ENCODE data around the gene NR4A1.

NR4A1 gene

DNA sequence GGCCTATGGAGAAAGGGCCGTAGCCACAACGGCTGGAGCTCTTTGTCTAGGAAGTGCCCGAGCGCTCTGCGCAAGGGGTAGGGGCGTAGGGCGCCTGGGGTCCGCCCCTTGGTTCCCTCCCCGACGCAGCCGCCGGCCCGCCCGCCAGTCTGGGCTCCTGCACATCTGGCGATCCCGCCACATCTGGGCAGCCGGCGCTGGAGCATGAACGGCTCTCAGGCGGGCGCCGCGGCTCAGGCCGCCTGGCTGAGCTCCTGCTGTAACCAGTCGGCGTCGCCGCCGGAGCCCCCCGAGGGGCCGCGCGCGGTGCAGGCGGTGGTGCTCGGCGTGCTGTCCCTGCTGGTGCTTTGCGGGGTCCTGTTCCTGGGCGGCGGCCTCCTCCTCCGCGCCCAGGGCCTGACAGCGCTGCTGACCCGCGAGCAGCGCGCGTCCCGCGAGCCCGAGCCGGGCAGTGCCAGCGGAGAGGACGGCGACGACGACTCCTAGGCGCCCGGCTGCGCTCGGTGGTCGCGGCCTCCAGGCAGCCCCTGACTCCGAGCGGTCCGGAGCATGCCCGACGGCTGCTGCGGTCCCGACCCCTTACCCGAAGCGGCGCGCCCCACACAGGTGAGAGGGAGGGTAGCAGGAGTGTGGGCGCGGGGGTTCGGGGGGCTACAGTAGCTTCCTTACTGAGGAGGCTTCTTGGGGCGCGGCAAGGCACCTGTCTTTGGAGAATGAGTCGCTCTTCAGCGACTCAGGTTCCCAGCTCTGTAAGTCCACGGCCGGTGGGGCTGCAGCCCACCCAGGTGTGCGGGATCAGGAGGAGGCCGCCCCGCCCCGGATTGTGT lies 28.5 kb downstream of the NR4A1 start, which contains the start of gene SMIM41:
TSS of gene SMIM41 (plus strand) at position 129 of the 827 bp plus-strand sequence. CDS start at position 205, 76 bp downstream.
- no peak for DNase-seq (ENCODE audit: low read depth in 2 of 2)

DNA sequence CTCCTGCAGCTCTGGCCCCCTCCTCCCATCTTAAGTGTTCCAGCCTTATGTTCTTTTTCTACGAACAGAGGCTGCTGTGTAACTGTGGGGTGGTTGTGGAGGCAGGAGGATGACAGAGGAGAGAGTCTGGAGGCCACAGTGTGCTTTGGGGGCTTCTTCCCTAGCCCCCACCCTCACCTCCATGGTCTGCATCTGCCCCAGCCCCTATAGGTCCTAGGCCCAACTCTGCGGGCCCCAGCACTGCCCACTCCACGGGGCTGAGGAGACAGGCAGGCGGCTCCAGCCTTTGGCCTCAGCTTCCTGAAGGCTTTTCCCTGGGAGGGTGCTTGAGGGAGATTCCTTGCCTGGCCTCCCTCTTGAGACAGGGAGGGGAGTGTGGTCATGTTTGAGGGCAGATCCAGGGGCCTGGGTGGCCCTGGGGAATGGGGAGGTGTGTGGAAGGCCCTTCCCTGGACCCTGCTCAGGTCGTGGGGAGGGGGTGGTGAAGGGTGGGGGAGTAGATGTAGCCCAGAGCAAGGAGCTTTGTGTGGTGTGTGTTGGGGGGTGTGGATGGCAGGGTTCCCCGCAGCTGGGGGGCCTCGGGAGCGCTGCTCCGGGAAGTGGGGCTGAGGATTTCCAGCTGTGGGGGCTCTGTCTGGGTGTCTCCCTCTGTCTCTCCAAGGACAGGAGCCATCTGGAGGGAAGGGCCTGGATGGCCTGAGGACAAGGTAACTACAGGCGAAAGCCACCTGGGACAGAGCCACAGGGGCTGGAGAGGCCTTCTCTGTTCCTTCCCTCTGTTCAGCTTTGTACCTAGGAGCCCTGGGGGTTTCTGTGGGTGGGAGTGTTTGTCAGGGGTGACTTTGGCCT lies 29.4 kb downstream of the NR4A1 start:
- no peak for DNase-seq (ENCODE audit: low read depth in 2 of 2)

GRCh38 chr12:52081263-52081733 lies 30.1 kb downstream of the NR4A1 start:
- no peak for DNase-seq (ENCODE audit: low read depth in 2 of 2)

- DNase-seq (ENCODE audit: low read depth in 2 of 2): no peak
Observed at GRCh38 chr12:52082026-52082668, 30.9 kb downstream of the NR4A1 start.

DNA sequence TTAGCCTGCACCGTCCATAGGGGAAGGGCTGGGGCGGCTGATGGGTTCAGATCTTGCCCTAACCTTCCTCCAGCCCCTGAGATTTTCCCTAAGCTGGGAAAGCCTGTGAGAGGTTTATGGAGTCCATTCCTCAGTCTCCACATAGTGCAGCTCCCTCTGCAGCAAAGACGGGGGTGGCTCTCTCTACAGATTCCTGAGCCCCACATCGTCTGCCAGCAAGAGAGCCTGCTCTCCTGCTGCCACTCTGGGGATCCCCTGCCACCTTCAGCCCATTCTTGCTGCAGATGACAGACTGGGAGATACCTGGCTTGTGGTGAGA lies 31.4 kb downstream of the NR4A1 start:
- DNase-seq (ENCODE audit: low read depth in 2 of 2): no peak

DNA sequence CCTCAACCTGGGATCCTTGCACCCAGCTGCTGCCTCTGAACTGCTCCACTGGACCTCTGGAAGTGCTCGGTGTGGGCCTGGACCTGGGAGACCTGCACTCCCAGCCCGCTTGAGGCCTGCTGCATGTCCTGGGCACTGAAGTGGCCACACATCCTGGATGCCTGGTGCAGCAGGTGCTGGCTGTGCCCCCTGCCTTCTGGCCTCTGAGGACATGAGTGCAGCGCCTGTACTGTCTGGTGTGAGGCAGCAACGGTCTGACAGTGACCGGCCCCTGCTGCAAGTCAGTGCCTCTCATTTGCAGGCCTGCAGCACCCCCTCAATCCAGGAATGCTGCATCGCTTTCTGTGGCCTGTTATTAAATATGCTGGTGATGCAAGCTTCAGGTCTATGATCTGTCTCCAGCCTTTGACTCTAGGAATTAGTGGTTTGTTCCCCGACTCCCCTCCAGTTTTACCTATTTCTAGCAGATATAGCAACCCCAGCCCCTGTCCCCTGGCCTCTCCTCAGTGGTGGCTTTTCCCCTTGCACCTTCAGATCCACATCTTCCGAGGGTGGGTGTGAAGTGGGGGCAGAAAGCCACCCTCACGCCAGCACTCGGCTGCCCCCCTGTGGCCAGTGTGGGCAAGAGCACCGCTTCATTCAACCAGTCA lies 31.9 kb downstream of the NR4A1 start:
- peak; percentile 29 to 53 for DNase-seq (ENCODE audit: low read depth in 2 of 2)

GRCh38 chr12:52083638-52083996 lies 32.4 kb downstream of the NR4A1 start:
- no peak for DNase-seq (ENCODE audit: low read depth in 2 of 2)

GRCh38 chr12:52084491-52085231 lies 33.4 kb downstream of the NR4A1 start:
- DNase-seq (ENCODE audit: low read depth in 2 of 2): no peak

DNA sequence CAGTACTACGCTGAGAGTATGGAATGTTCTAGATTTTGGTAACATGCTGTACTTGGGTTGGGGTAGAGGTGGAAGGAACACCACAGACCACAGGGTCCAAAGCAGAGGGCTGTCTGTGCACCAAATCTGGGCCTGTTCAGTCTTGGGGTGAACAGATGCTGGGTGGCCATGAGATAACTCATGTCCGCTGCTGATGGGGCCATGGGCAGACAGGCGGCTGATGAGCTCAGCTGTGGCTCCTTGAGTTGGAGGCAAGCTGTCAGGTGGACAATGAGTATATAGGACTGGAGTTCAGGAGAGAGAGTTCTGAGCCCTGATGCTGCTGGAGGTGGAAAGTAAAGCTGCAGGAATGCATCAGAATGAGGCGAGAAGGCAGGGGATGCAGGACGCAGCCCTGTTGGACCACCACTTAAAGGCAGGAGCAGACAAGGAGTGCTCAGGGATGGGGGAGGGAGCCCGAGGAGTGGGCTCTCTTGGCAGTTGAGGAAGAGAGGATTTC lies 34.5 kb downstream of the NR4A1 start:
- no peak for DNase-seq (ENCODE audit: low read depth in 2 of 2)

DNA sequence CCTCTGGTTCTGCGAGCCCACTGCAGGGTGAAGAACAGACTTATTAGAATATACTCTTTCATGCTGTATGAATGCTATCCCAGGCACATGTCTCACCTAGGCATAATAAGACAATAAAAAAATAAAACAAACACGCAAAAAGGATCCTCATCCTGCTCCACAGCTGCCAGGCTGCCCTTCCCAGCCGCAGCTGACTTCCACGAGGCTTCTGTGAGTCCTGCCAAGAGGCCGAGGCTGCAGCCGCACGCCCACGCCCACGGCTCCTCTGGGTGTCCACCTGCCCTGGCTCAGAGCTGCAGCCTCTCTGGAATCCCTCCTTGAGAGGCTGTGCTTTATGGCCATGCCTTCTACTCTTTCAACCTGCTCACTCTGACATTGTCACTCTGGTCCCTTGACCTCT lies 35.1 kb downstream of the NR4A1 start:
- DNase-seq (ENCODE audit: low read depth in 2 of 2): no peak

GRCh38 chr12:52086944-52087835 lies 35.9 kb downstream of the NR4A1 start:
- no peak for DNase-seq (ENCODE audit: low read depth in 2 of 2)

DNA sequence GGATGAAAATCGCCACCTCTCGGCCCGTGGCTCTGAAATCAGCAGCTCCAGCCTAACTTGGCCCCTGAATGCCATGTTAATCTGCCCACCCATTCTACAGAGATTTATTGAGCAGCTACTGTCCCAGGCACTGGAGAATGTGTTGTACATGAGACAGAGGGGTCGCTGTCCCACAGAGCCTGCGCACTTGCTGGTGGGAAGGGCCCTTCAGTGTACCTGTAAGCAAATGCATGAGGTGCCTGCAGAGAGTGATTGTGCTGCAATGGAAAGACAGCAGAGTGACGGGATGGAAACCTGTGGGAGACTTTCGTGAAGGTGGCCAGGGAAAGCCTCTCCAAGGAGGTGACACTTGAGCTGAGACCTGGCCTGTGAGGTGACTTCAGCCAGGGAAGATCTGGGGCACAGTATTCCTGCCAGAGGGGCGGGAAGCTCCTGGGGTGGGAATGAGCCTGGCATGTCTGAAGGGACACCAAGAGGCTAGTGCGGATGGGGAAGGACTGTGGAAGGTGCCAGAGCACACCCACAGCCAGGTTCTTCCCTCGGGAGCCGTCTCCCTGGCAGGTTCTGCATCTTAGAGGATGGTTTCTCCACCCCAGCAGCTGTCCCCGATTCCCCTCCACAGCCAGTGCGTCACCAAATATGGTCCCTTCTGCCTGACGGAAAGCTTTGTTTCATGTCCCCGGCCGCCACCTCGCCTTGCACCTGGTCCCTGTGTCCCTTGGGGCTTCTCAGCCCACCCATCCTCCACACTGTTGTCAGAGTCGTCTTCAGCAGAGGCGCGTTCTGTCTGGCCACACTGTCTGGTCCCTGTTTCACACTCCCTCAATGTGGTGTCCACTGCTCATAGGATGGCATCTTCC lies 36.9 kb downstream of the NR4A1 start:
- DNase-seq (ENCODE audit: low read depth in 2 of 2): no peak

DNA sequence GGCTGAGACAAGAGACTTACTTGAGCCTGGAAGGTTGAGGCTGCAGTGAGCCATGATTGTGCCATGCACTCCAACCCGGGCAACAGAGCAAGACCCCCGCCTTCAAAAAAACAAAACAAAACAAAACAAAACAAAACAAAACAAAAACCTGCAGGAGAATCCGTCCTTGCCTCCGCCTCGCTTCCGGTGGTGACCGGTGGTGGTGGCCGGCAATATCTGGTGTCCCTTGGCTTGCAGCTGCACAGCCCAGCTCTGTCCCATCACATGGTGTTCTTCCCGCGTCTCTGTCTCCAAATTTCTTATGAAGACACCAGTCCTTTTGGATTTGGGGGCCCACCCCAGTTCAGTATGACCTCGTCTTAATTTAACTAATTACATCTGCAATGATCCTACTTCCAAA lies 38.2 kb downstream of the NR4A1 start:
- no peak for DNase-seq (ENCODE audit: low read depth in 2 of 2)

DNA sequence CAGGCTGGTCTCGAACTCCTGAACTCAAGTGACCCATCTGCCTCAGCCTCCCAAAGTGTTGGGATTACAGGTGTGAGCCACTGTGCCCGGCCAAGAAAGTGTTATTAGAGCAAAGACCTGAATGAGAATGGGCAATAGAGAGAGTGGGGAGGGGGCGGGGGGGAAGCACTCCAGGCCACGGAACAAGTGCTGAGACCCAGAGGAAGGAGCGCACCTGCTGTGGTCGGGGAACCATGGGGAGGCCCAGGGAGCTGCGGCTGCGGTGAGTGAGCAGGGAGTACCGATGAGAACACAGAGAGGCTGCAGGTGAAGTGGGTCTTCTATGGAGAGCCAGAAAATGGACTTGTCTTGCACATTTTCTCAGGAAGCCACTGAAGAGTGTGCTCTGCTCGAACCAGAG lies 39.0 kb downstream of the NR4A1 start:
- DNase-seq (ENCODE audit: low read depth in 2 of 2): no peak

GRCh38 chr12:52091061-52091460 lies 39.8 kb downstream of the NR4A1 start:
- no peak for DNase-seq (ENCODE audit: low read depth in 2 of 2)

DNA sequence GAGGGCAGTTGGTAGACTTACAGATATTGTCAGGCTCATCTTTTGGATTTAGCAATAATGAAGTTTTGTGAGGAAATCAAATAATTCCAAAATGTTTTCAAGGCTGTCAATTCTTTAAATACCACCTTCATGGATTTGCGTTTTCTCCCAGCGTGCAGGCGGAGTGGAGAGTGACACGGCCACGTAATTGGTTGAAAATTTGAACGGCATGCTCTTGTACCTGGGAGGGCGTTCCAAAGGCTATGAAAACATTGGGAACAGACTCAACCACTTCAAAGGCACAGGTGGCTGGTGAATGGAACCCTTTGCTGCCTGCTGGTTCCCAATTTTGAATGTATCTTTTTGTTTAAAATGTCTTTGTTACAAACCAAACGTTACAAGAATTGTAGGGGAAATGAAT lies 40.6 kb downstream of the NR4A1 start:
- no peak for DNase-seq (ENCODE audit: low read depth in 2 of 2)

DNA sequence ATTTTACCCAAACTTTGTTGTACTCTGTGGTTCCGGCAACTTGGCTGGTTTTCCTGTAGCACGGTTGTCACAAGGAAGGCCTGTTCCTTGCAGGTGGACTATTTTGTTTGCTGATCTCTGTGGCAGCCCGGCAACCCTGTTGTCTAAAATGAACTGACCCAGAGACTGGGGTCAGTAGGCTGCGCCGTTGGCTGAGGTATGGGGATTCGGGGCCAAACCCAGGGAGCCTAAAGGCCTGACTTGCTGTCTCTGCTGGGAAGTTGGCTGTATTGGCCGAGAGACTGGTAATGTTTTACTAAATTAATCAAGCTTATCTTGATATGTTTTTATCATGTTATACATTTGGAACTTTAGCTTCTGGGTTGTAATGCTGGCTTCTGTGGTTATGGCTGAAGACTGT lies 42.1 kb downstream of the NR4A1 start:
- DNase-seq (ENCODE audit: low read depth in 2 of 2): no peak

DNA sequence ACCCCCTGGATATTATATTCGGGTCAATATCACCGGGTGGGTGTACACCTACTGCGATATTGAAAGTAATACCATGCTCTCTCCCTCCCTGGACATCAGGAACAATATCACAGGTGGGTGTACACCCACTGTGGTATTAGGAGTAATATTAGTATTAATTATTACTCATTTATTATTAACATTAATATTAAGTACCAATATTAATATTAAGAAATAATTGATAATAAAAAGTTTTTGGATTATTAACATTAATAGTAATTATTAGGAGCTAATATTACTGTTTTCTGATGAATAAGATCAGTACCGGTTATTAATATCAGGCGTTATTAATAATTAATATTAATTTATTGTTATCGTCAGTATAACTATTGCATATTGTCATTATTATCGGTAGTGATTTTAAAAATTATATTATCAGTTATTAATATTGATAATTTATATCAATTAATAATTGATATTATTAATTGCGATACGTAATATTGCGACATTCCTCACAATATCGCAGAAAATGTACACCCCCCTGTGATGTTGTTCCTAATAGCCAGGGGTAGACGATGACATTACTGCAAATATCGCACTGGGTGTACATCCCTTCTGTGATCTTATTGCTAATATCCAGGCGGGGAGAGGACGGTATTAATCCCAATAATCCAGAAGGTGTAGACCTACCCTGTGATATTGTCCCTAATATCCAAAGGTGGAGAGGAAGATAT lies 45.2 kb downstream of the NR4A1 start:
- DNase-seq (ENCODE audit: low read depth in 2 of 2): no peak
